ENCODE results near the gene ITGAD. TPM values are rescaled to one million over a fixed set of nuclear protein-coding genes. Genes with fewer than 3 reads are reported as not detected.
A peak's percentile ranks its signal among the peaks of the same experiment; 100 is the strongest.

ITGAD gene
- total and polyA plus RNA-seq, 2 donors (not counting 3 experiments of a cell fraction or from before 2014, with no cell fraction given): not detected

- BruUV-seq (replicated peaks): no TSS peak
- Histone ChIP-seq H4K20me1 (replicated peaks; ENCODE audit: control insufficient read depth, extremely low read depth, insufficient read depth, low read length) (no peaks in the 10 kb centered on the region), H3K9me1 (replicated peaks; ENCODE audit: control insufficient read depth, extremely low read depth, insufficient read depth, low read length) (no peaks in the 10 kb centered on the region), H3K27ac (ENCODE audit: insufficient read depth, low read depth, low read length) (peak overlapping the region; percentile 13), H3K79me2 (ENCODE audit: control insufficient read depth, insufficient read depth, low read length) (peaks cover 32% of the 10 kb centered on the region), H3K4me3 (replicated peaks in 1 of 3; ENCODE audit: insufficient read depth in 1 of 3, low read depth in 1 of 3, low read length in 3 of 3) (no peak overlapping the region), H3K4me2 (ENCODE audit: insufficient read depth, low read length) (no peak overlapping the region), H2AFZ (ENCODE audit: low read depth, low read length) (no peak overlapping the region), H3K9me3 (replicated peaks; ENCODE audit: control insufficient read depth, insufficient read depth, low read length) (no peaks in the 10 kb centered on the region), H3K4me1 (ENCODE audit: control insufficient read depth, extremely low read depth, insufficient read depth, low read length) (peaks cover 29% of the 10 kb centered on the region), H3K36me3 (ENCODE audit: control insufficient read depth in 2 of 2, extremely low read depth in 1 of 2, insufficient read depth in 2 of 2, low read length in 2 of 2) (no peaks in the 10 kb centered on the region), H3K27me3 (ENCODE audit: control insufficient read depth in 2 of 2, insufficient read depth in 2 of 2, low read length in 2 of 2) (no peaks in the 10 kb centered on the region), H3K9ac (replicated peaks; ENCODE audit: extremely low read depth, insufficient read depth, low read length) (no peak overlapping the region)
- intact Hi-C loops (cut with micrococcal nuclease): no loop called here
- FAIRE-seq (no peak), DNase-seq (ENCODE audit: low read depth, low spot score) (no peak)
- dilution Hi-C loops (cut with MboI; ENCODE audit: extremely low pct_ligation_motif_present, low sequenced_read_pairs): no loop called here
- CTCF ChIA-PET: interaction anchor here (1.2 to 3.1 kb wide), 5 partner anchors 10 to 469 kb away, joined by 3 to 39 read pairs (median 4); partner anchors contain the start of genes HSD3B7 and ZNF843
- POLR2A ChIA-PET: interaction anchor here (1.8 kb wide), 1 partner anchor 11 kb away, joined by 5 read pairs; the partner anchor contains the start of gene ZNF843
- no peak for TF ChIP-seq GATA2 (IDR thresholded peaks at IDR 0.05; ENCODE audit: insufficient read depth, insufficient read length, low read depth, low read length)
- TF ChIP-seq CTCF (IDR thresholded peaks at IDR 0.05; ENCODE audit: extremely low read depth in 1 of 2, insufficient read depth in 1 of 2, low read depth in 1 of 2, low read length in 2 of 2): no peak
- TF ChIP-seq JUN (IDR thresholded peaks at IDR 0.05; ENCODE audit: borderline replicate concordance, insufficient read depth, insufficient read length, low read depth): no peak
- TF ChIP-seq POLR2AphosphoS5 (IDR thresholded peaks at IDR 0.05; ENCODE audit: insufficient read depth, low read depth, low read length): no peak
- TF ChIP-seq EZH2 (IDR thresholded peaks at IDR 0.05; ENCODE audit: borderline replicate concordance, low read depth, low read length, severe bottlenecking): no peak
- no peak for TF ChIP-seq MYC (IDR thresholded peaks at IDR 0.05; ENCODE audit: low read depth, low read length)
- TF ChIP-seq POLR2A (IDR thresholded peaks at IDR 0.05; ENCODE audit: low read depth, low read length): no peak
- TF ChIP-seq FOS (IDR thresholded peaks at IDR 0.05; ENCODE audit: borderline replicate concordance, insufficient read depth, low read length): no peak
- no peak for TF ChIP-seq MAX (IDR thresholded peaks at IDR 0.05; ENCODE audit: insufficient read depth, insufficient read length)
Measured at GRCh38 chr16:31453255-31454204, 60.4 kb downstream of the ITGAD start.

All from endothelial cell of umbilical vein (primary cell).